Progenitor cell of endocrine pancreas (in vitro differentiated cells): ENCODE measurements around the gene FOXC1. TPM values are rescaled to one million over a fixed set of nuclear protein-coding genes. Genes with fewer than 3 reads are reported as not detected.

ENCODE experiments used
- DNase-seq: peaks from one replicate; pipeline ENCODE4 v3.0.0; 2021; ENCODE audit warnings: low spot score; ENCODE audit not compliant: unreplicated experiment
- H3K27ac Mint-ChIP-seq: 2 replicates; pipeline ENCODE4 v1.8.0; 2021; ENCODE audit warnings: mild to moderate bottlenecking, moderate library complexity, mixed read lengths
- H3K27me3 Mint-ChIP-seq: 2 replicates; pipeline ENCODE4 v1.8.0; 2021; ENCODE audit warnings: mixed read lengths
- H3K36me3 Mint-ChIP-seq: 2 replicates; pipeline ENCODE4 v1.8.0; 2022; ENCODE audit warnings: mixed read lengths; ENCODE audit not compliant: insufficient read depth
- H3K4me1 Mint-ChIP-seq: 2 replicates; pipeline ENCODE4 v1.8.0; 2021; ENCODE audit warnings: low read depth, mixed read lengths
- H3K4me3 Mint-ChIP-seq: 2 replicates; pipeline ENCODE4 v1.8.0; 2021; ENCODE audit warnings: low read depth, mild to moderate bottlenecking, moderate library complexity, mixed read lengths
- H3K9me3 Mint-ChIP-seq: 2 replicates; pipeline ENCODE4 v1.8.0; 2021; ENCODE audit warnings: low read depth, mixed read lengths
- total RNA-seq: library from RNA; stranded (reverse); gene quantifications from 2 replicates; pipeline ENCODE4 v1.2.1, GENCODE V29; 2021
- TF ChIP-seq, protein P1 (sequence below): fragments of 200-600 bp; sonication (generic); IDR thresholded peaks from one replicate; pipeline ENCODE4 v1.5.0; 2021; ENCODE audit warnings: antibody characterized with exemption, mild to moderate bottlenecking; ENCODE audit not compliant: unreplicated experiment

The FOXC1 gene
- total RNA-seq, 1 donor from 2014 or later = 0.46 TPM

- Mint-ChIP-seq H3K4me1 (peaks cover 5% of the 10 kb centered on the region), H3K27me3 (peaks cover 66% of the 10 kb centered on the region), H3K27ac (no peak overlapping the region), H3K36me3 (no peaks in the 10 kb centered on the region), H3K4me3 (no peak overlapping the region), H3K9me3 (no peaks in the 10 kb centered on the region)
- TF ChIP-seq, protein P1, sequence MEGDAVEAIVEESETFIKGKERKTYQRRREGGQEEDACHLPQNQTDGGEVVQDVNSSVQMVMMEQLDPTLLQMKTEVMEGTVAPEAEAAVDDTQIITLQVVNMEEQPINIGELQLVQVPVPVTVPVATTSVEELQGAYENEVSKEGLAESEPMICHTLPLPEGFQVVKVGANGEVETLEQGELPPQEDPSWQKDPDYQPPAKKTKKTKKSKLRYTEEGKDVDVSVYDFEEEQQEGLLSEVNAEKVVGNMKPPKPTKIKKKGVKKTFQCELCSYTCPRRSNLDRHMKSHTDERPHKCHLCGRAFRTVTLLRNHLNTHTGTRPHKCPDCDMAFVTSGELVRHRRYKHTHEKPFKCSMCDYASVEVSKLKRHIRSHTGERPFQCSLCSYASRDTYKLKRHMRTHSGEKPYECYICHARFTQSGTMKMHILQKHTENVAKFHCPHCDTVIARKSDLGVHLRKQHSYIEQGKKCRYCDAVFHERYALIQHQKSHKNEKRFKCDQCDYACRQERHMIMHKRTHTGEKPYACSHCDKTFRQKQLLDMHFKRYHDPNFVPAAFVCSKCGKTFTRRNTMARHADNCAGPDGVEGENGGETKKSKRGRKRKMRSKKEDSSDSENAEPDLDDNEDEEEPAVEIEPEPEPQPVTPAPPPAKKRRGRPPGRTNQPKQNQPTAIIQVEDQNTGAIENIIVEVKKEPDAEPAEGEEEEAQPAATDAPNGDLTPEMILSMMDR = no peak
- no peak for DNase-seq
Measured at GRCh38 chr6:1613346-1613687, 3.6 kb downstream of the FOXC1 start.

GRCh38 chr6:1613688-1614447 is 4.2 kb downstream of the FOXC1 start:
- Mint-ChIP-seq H3K27ac (no peak overlapping the region), H3K9me3 (no peaks in the 10 kb centered on the region), H3K4me1 (peaks cover 2% of the 10 kb centered on the region), H3K27me3 (peaks cover 66% of the 10 kb centered on the region), H3K36me3 (no peaks in the 10 kb centered on the region), H3K4me3 (no peak overlapping the region)
- no peak for DNase-seq
- TF ChIP-seq, protein P1 = no peak

GRCh38 chr6:1614448-1615150 is 4.9 kb downstream of the FOXC1 start:
- Mint-ChIP-seq H3K27ac (no peak overlapping the region), H3K27me3 (peaks cover 68% of the 10 kb centered on the region), H3K36me3 (no peaks in the 10 kb centered on the region), H3K4me1 (peaks cover 2% of the 10 kb centered on the region), H3K4me3 (no peak overlapping the region), H3K9me3 (no peaks in the 10 kb centered on the region)
- TF ChIP-seq, protein P1 = no peak
- no peak for DNase-seq

DNA sequence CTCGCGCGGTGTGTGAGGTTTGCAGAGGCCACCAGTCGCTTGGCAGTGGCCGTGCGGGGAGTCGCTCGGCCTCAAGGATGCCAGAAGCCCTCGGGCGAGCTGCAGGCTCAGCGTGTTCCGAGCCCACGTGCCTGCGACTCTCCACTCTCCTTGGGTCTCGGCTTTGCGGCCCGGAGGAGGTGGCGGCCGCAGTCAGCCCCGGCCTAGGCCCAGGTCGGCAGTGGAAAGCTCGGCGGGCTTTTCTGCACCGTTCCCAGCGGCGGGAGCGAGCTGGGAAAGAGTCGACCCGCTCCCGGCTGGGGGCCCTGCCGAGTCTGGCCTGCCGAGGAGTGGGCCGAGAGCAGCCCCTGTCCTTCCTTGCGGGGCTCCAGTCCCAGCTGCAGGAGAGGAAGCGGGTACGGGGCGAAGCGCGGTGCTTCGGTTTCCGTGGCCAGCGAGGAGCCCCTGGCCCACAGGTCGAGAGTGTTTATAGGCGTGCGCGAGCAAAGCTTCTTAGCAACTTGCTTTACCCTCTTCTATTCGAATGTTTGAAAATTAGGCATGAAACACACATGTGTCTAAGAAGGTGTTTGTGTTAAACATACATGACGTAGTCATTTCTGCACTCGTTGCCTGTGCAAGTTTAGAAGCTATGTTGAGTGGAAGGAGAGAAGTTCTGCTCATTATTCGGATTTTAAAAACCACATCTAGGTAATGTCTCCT is 5.6 kb downstream of the FOXC1 start:
- no peak overlapping the region for H3K27ac Mint-ChIP-seq
- DNase-seq = no peak
- TF ChIP-seq, protein P1 = no peak
- no peak overlapping the region for H3K4me3 Mint-ChIP-seq
- no peaks in the 10 kb centered on the region for H3K9me3 Mint-ChIP-seq
- H3K36me3 Mint-ChIP-seq = no peaks in the 10 kb centered on the region
- H3K4me1 Mint-ChIP-seq = peaks cover 2% of the 10 kb centered on the region
- peaks cover 68% of the 10 kb centered on the region for H3K27me3 Mint-ChIP-seq

DNA sequence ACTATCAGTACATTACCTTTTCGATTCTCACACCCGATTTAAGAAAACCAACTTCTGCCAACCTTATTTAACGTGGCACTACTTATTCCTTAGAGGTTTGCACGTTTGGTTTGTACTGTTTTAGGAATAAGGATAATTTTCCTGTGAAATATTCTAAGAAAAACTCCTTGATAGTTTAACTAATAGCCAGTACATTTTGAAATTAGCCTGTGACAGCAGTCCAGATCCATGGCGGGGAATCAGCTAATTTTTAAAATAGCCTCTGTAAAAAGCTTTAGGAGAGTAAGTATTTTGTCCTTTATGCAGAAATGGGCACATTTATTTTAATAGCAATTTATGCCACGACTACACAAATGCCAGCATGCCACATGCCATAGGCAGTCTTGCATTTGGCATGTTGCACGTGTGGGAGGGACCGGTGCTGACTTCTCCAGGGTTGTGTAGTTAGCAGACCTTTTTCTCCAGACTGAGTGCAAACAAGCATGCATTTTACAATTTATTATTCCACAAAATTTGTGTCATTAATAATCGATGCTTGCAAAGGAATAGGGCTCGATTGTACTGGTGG is 6.2 kb downstream of the FOXC1 start:
- H3K4me3 Mint-ChIP-seq = no peak overlapping the region
- H3K9me3 Mint-ChIP-seq = no peaks in the 10 kb centered on the region
- peaks cover 66% of the 10 kb centered on the region for H3K27me3 Mint-ChIP-seq
- peaks cover 2% of the 10 kb centered on the region for H3K4me1 Mint-ChIP-seq
- DNase-seq = no peak
- TF ChIP-seq, protein P1 = no peak
- no peaks in the 10 kb centered on the region for H3K36me3 Mint-ChIP-seq
- no peak overlapping the region for H3K27ac Mint-ChIP-seq
